Measurements from ENCODE around the gene ENPP5. TPM values are rescaled to one million over a fixed set of nuclear protein-coding genes. Genes with fewer than 3 reads are reported as not detected.

ENPP5 gene
- total and polyA plus RNA-seq, 4 donors = 0.17 to 3.2 (median 0.57) TPM

DNA sequence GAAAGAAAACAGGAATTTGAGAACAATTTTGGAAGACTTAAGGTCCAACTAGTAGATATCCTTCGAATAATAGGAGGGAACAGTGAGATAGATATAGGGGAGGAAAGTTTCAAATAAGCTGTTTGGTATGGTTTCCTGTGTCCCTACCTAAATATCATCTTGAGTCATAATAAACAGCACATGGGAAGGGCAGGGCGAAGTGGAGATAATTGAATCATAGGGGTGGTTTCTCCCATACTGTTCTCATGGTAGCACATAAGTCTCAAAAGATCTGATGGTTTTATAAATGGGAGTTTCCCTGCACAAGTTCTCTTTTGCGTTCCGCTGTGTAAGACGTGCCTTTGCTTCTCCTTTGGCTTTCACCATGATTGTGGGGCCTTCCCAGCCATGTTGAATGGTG is 39.5 kb upstream of the ENPP5 start (continued):
- TF ChIP-seq, protein P1, sequence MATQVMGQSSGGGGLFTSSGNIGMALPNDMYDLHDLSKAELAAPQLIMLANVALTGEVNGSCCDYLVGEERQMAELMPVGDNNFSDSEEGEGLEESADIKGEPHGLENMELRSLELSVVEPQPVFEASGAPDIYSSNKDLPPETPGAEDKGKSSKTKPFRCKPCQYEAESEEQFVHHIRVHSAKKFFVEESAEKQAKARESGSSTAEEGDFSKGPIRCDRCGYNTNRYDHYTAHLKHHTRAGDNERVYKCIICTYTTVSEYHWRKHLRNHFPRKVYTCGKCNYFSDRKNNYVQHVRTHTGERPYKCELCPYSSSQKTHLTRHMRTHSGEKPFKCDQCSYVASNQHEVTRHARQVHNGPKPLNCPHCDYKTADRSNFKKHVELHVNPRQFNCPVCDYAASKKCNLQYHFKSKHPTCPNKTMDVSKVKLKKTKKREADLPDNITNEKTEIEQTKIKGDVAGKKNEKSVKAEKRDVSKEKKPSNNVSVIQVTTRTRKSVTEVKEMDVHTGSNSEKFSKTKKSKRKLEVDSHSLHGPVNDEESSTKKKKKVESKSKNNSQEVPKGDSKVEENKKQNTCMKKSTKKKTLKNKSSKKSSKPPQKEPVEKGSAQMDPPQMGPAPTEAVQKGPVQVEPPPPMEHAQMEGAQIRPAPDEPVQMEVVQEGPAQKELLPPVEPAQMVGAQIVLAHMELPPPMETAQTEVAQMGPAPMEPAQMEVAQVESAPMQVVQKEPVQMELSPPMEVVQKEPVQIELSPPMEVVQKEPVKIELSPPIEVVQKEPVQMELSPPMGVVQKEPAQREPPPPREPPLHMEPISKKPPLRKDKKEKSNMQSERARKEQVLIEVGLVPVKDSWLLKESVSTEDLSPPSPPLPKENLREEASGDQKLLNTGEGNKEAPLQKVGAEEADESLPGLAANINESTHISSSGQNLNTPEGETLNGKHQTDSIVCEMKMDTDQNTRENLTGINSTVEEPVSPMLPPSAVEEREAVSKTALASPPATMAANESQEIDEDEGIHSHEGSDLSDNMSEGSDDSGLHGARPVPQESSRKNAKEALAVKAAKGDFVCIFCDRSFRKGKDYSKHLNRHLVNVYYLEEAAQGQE (IDR thresholded peaks at IDR 0.05) = no peak
- TF ChIP-seq RXRA (IDR thresholded peaks at IDR 0.05) = no peak
- no peak for TF ChIP-seq TAF1 (conservative IDR thresholded peaks at IDR 0.05)

- no peaks in the 10 kb centered on the region for H3K27me3 ChIP-seq (ENCODE audit: control insufficient read depth in 4 of 4, insufficient read depth in 4 of 4, low read length in 3 of 4)
- no peak for TF ChIP-seq MAX (IDR thresholded peaks at IDR 0.05)
- no peak for TF ChIP-seq YY1 (IDR thresholded peaks at IDR 0.05)
- TF ChIP-seq, protein P1 (IDR thresholded peaks at IDR 0.05) = no peak
- TF ChIP-seq HNF4A (conservative IDR thresholded peaks at IDR 0.05) = no peak
- H3K36me3 ChIP-seq (ENCODE audit: control insufficient read depth in 4 of 4, insufficient read depth in 3 of 4, low read depth in 1 of 4, low read length in 3 of 4) = no peaks in the 10 kb centered on the region
- H3K4me3 ChIP-seq (ENCODE audit: low read depth in 1 of 3, low read length in 3 of 3) = no peak overlapping the region
- H3K4me1 ChIP-seq (ENCODE audit: control insufficient read depth in 4 of 4, insufficient read depth in 4 of 4, low read length in 3 of 4) = peaks cover 0 to 2% (median 0%) of the 10 kb centered on the region in 4 donors
- no peaks in the 10 kb centered on the region for H3K9me3 ChIP-seq (ENCODE audit: control insufficient read depth in 4 of 4, low read length in 3 of 4)
- H3K27ac ChIP-seq (ENCODE audit: low read depth in 1 of 2, low read length in 2 of 2) = no peak overlapping the region
- no peak for DNase-seq (ENCODE audit: low spot score)
- no peak overlapping the region for H3K9ac ChIP-seq (ENCODE audit: low read depth in 1 of 2, low read length in 2 of 2)
Measured at GRCh38 chr6:46208303-46208702, 37.5 kb upstream of the ENPP5 start.

- Histone ChIP-seq H3K36me3 (ENCODE audit: control insufficient read depth in 4 of 4, insufficient read depth in 3 of 4, low read depth in 1 of 4, low read length in 3 of 4) (no peaks in the 10 kb centered on the region), H3K4me1 (ENCODE audit: control insufficient read depth in 4 of 4, insufficient read depth in 4 of 4, low read length in 3 of 4) (peaks cover 0 to 2% (median 0%) of the 10 kb centered on the region in 4 donors), H3K9ac (ENCODE audit: low read depth in 1 of 2, low read length in 2 of 2) (no peak overlapping the region), H3K27ac (ENCODE audit: low read depth in 1 of 2, low read length in 2 of 2) (no peak overlapping the region), H3K4me3 (ENCODE audit: low read depth in 1 of 3, low read length in 3 of 3) (no peak overlapping the region), H3K27me3 (ENCODE audit: control insufficient read depth in 4 of 4, insufficient read depth in 4 of 4, low read length in 3 of 4) (no peaks in the 10 kb centered on the region), H3K9me3 (ENCODE audit: control insufficient read depth in 4 of 4, low read length in 3 of 4) (peaks cover 0 to 2% (median 0%) of the 10 kb centered on the region in 4 donors)
- no peak for TF ChIP-seq RAD21 (IDR thresholded peaks at IDR 0.05)
- no peak for TF ChIP-seq TAF1 (conservative IDR thresholded peaks at IDR 0.05)
- DNase-seq (ENCODE audit: low spot score) = no peak
- 88% methylated on average over 3 of the region's 3 CpGs for WGBS
Measured at GRCh38 chr6:46207174-46207573, 36.4 kb upstream of the ENPP5 start.
